ENCODE results near the gene SPATA13.
"Not testable (repeated sequence)": the region's sequence is repeated elsewhere in the genome, so short reads cannot be mapped to it uniquely, and the experiment has no call there.

SPATA13 gene

GRCh38 chr13:24348797-24349515, 188.4 kb downstream of the SPATA13 start:
- Mint-ChIP-seq H3K27ac (no peak overlapping the region), H3K27me3 (peaks cover 8% of the 10 kb centered on the region), H3K4me3 (no peak overlapping the region), H3K9me3 (no peaks in the 10 kb centered on the region), H3K36me3 (ENCODE audit: low read depth) (no peaks in the 10 kb centered on the region), H3K4me1 (ENCODE audit: low read depth) (no peaks in the 10 kb centered on the region)
- intact Hi-C loops (cut with micrococcal nuclease), result no loop called here

DNA sequence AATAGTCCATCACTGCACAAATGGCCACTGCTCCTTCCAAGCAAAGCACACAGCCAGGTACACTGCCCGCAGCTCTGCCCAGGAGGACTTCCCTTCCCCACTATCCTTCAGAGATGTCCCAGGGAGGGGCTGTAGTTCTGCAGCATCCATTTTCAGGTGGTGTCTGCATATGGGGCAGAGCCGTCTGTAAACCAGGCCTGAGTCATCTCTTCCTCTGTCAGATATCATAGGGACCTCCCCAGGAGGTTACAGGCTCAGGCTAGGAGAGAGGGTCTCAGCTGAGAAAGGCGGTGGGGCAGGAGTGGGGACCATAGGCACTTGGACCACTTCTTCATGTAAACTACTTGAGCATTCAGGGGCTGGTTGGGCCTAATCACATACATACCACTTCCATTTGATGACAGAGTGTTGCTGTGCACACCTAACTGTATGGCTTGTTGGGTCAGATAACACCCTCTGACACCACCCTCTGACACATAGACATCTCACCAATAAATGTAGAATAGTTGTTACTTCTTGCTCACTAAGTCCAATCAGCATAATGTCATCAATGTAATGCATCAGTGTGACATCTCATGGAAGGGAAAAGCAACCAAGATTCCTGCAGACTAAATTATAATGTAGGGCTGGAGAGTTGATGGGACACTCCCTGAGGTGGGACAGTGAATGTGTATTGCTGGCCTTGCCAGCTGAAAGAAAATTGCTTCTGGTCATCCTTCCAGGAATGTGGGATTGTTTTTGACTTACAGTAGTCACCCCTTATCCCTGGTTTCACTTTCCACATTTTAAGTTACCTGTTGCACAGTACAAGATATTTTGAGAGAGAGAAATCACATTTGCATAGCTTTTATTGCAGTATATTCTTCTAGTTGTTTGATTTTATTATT, 189.5 kb downstream of the SPATA13 start:
- H3K9me3 Mint-ChIP-seq; H3K4me1 Mint-ChIP-seq (ENCODE audit: low read depth); H3K36me3 Mint-ChIP-seq (ENCODE audit: low read depth); H3K27ac Mint-ChIP-seq; H3K27me3 Mint-ChIP-seq; intact Hi-C loops (cut with micrococcal nuclease); H3K4me3 Mint-ChIP-seq: not testable (repeated sequence)

DNA sequence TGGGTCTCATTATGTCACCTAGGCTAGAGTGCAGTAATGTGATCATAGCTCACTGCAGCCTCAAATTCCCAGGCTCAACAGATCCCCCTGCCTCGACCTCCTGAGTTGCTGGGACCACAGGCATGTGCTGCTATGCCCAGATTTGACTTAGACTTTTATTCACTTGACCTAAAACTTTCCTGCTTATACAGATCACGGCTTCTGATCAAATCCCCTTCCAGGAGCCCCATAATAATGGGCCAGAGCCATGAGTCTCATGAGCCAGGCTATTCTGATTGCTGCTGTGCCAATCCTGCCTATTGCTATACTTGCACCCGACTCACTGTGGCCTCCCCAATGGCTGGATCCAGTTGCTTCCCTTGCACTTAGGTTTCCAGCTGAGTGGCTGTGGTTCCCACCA, 190.9 kb downstream of the SPATA13 start:
- H3K27me3 Mint-ChIP-seq, result no peaks in the 10 kb centered on the region
- no peaks in the 10 kb centered on the region for H3K36me3 Mint-ChIP-seq (ENCODE audit: low read depth)
- H3K4me1 Mint-ChIP-seq (ENCODE audit: low read depth), result no peaks in the 10 kb centered on the region
- no peak overlapping the region for H3K4me3 Mint-ChIP-seq
- intact Hi-C loops (cut with micrococcal nuclease), result no loop called here
- H3K27ac Mint-ChIP-seq, result no peak overlapping the region
- no peaks in the 10 kb centered on the region for H3K9me3 Mint-ChIP-seq

DNA sequence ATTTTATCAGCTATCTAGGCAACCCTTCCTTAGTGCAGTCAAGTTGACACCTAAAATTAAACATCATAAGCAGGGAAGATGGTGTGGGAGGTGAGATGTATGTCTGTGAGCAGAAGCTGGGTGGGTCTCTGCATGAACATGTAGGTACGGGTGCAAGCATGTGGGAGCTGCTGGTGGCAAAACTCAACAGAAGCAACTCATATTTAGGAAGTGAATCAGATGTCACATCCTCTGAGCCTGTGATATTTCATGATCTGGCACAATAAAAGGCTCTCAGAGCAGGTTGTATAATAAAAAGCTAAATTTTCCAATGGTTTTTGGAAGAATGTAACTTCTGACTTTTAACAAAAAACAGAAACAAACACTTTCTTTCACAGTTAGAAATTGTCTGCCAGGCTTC, 193.2 kb downstream of the SPATA13 start:
- Mint-ChIP-seq H3K9me3 (no peaks in the 10 kb centered on the region), H3K27me3 (no peaks in the 10 kb centered on the region), H3K36me3 (ENCODE audit: low read depth) (no peaks in the 10 kb centered on the region), H3K4me1 (ENCODE audit: low read depth) (no peaks in the 10 kb centered on the region), H3K27ac (no peak overlapping the region), H3K4me3 (no peak overlapping the region)
- intact Hi-C loops (cut with micrococcal nuclease), result no loop called here

DNA sequence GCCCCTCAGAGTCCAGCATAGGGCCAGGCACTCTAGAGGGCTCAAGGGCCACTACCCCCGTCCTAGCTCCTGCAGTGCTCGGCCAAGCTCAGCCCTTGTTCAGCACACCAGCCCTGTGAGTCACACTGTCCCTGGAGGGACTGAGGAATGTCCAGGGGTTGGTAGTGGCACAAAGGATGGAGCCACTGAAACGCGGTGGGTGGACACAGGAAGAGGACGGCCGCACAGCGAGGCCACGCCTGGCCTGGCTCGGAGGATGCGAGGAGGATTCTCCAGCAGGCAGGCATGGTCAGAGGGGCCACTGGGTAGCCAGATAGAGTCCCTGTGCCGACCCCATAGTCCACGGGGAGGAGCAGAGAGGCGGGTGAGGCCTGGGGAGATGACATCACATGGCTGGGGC, 194.6 kb downstream of the SPATA13 start:
- Mint-ChIP-seq H3K36me3 (ENCODE audit: low read depth) (no peaks in the 10 kb centered on the region), H3K9me3 (no peaks in the 10 kb centered on the region)

GRCh38 chr13:24356270-24356669, 195.8 kb downstream of the SPATA13 start:
- Mint-ChIP-seq H3K27me3 (no peaks in the 10 kb centered on the region), H3K4me1 (ENCODE audit: low read depth) (no peaks in the 10 kb centered on the region), H3K27ac (no peak overlapping the region), H3K9me3 (no peaks in the 10 kb centered on the region), H3K4me3 (no peak overlapping the region), H3K36me3 (ENCODE audit: low read depth) (no peaks in the 10 kb centered on the region)
- intact Hi-C loops (cut with micrococcal nuclease), result no loop called here

More for the DNA sequence above, 194.6 kb downstream of the SPATA13 start:
- no peak overlapping the region for H3K27ac Mint-ChIP-seq
- H3K4me1 Mint-ChIP-seq (ENCODE audit: low read depth), result no peaks in the 10 kb centered on the region
- no peak overlapping the region for H3K4me3 Mint-ChIP-seq
- no peaks in the 10 kb centered on the region for H3K27me3 Mint-ChIP-seq
- intact Hi-C loops (cut with micrococcal nuclease), result no loop called here

Measured in dendritic cell treated with granulocyte-macrophage colony-stimulating factor and Interleukin-4, amounts not matched to agents 40 ng/mL and 50 ng/mL, for 4 days (primary cell).